Measurements from ENCODE around the gene CDC27.
"Not testable (repeated sequence)": the region's sequence is repeated elsewhere in the genome, so short reads cannot be mapped to it uniquely, and the experiment has no call there.

The CDC27 gene

GRCh38 chr17:47145351-47145750, 43.7 kb downstream of the CDC27 start:
- no peak for DNase-seq (ENCODE audit: low read depth in 3 of 3)

GRCh38 chr17:47135235-47135634, 53.9 kb downstream of the CDC27 start:
- DNase-seq (ENCODE audit: low read depth in 3 of 3), result no peak

- DNase-seq (ENCODE audit: low read depth in 3 of 3), result not testable (repeated sequence)
These were observed 54.7 kb downstream of the CDC27 start for GRCh38 chr17:47134354-47134753.

- DNase-seq (ENCODE audit: low read depth in 3 of 3), result no peak
These were observed 57.3 kb downstream of the CDC27 start for GRCh38 chr17:47131761-47132160.

- DNase-seq (ENCODE audit: low read depth in 3 of 3), result not testable (repeated sequence)
These were observed 62.3 kb downstream of the CDC27 start for GRCh38 chr17:47126835-47127234.

- not testable (repeated sequence) for DNase-seq (ENCODE audit: low read depth in 3 of 3)
These were observed 65.8 kb downstream of the CDC27 start for GRCh38 chr17:47123262-47123661.

- no peak for DNase-seq (ENCODE audit: low read depth in 3 of 3)
These were observed 68.5 kb downstream of the CDC27 start for GRCh38 chr17:47120521-47121095.

DNA sequence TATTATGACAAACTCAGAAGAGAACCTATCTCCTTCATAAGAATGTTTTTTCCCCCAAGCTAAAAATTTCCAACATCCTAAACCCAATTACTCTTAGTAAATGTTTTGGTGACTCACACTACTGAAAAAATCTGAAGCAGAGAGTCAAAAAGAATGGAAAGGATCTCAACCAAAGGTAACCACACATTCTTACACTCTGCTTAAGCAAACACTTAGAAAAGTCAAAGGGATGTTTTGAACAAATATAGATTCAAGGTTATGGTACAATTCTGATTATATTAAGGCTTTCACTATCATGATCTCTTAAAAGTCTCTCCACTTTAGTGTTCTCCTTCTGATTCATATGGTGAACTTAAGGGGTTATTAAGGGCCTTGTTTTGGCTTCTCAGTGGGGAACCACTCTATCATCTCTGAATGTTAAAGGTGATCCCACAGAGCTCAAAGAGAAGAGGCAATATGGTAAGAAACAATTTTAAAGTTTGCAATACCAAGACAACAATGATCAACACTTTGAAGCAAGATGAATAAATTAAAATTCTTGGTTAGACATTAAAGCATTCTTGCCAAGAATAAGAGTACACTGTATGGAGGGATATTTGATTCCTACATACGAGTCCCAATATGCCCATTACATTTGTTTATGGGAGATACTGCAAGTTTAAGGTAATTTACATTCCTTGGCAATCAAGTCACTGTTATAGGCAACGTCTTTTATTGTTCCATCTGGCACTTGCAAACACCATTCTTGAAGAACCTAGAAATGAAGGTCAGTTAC, 69.2 kb downstream of the CDC27 start:
- no peak for DNase-seq (ENCODE audit: low read depth in 3 of 3)

DNA sequence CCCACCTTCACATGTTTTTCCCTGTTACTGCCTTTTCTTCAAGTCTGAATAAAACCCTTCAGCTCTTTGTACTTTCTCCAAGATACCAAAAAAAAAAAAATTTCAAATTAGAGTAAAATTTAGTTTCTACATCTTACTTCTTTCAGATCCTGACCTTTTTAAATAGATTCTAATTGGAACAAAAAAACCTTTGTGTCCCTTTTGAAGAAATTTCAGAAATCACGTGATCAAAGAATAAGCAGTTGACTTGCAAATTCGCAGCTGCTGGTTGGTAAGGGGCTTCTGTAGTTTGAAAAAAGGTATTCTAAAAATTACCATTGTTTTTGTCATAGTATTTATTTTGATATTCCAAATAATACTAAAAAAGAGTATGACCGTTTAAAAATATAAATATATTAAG, 71.7 kb downstream of the CDC27 start:
- DNase-seq (ENCODE audit: low read depth in 3 of 3), result no peak

DNA sequence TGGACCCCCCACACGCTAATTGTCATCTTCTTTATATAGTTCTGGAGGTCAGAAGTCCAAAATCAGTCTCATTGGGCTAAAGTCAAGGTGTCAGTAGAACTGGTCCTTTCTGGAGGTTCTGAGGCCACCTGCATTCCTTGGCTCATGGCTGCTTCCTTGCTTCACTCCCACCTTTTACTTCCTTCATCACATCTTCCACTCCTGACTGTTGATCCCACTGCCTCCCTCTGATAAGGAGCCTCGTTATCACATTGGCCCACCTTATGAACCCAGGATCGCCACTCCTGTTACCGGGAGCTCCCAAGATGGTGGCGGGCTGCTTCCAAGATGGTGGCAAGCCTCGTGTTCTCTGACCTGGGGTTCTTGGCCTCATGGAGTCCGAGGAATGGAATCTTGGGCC, 83.0 kb downstream of the CDC27 start:
- no peak for DNase-seq (ENCODE audit: low read depth in 3 of 3)

DNA sequence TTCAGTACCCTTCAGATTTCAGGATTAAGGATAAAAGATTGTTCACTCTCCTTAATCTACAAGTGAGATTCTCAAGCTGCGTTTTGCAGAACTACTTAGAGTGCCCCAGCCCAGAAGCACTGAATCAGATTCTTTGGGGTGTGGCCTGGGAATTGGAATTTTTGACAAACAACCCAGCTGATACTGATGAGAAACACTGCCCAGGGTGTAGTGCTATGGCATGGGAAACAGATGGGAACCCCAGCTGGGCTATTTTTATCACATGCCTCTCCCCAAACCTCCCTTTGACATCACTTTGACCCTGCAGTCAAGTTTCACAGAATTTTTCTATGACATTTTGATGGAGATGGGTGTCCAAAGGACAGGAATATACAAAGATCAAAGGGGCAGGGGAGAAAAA, 83.8 kb downstream of the CDC27 start:
- DNase-seq (ENCODE audit: low read depth in 3 of 3), result not testable (repeated sequence)

GRCh38 chr17:47102914-47103313, 86.2 kb downstream of the CDC27 start:
- DNase-seq (ENCODE audit: low read depth in 3 of 3), result no peak

GRCh38 chr17:47099987-47100711, 88.9 kb downstream of the CDC27 start:
- DNase-seq (ENCODE audit: low read depth in 3 of 3), result peak; percentile 75 to 91 (median 82)

GRCh38 chr17:47099451-47099986, 89.6 kb downstream of the CDC27 start:
- no peak for DNase-seq (ENCODE audit: low read depth in 3 of 3)

DNA sequence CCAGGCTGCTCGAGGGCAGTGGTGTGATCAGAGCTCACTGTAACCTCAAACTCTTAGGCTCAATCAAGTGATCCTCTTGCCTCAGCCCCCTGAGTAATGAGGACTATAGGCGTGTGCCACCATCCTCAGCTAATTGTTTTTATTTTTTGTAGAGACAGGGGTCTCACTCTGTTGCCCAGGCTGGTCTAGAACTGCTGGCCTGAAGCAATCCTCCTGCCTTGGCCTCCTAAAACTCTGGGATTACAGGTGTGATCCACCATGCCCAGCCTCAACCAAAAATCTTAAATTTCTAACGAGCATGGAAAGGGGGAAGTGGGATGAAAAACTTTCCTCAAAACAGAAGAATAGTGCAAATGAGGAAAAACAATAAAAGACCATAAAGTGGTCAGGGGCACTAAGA, 92.8 kb downstream of the CDC27 start:
- no peak for DNase-seq (ENCODE audit: low read depth in 3 of 3)

DNA sequence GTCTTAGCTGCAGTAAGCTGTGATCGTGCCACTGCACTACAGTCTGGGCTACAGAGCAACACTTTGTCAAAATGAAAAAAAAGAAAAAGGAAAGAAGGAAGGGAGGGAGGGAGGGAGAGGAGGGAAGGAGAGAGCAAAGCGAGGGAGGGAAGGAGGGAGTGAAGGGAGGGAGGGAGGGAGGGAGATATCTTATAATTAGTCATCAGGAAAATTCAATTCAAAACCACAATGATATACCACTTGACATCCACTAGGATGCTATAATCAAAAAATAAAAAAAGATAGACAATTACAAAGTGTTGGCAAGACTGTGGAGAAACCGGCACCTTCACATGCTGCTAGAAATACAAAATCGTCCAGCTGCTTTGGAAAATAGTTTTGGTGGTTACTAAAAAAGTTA, 93.8 kb downstream of the CDC27 start:
- DNase-seq (ENCODE audit: low read depth in 3 of 3), result no peak

DNA sequence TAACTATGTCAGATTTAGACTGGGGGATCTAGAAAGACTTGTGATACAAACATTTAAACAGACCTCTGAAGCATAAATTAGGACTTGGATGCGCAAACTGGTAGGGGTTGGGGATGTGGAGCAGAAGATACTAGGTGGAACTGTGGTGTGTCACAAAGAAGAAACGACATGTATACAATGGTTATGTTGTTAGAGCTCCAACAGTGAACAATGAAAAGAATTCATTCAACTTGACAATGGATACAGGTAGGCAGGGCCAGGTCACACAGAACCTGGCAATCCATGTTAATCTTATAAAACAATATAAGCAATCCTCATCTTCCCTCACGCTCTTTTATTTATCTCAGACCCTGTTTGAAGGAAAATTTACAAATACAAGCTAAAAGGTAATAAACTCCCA, 102.0 kb downstream of the CDC27 start:
- DNase-seq (ENCODE audit: low read depth in 3 of 3), result no peak

- DNase-seq (ENCODE audit: low read depth in 3 of 3), result no peak
These were observed 103.4 kb downstream of the CDC27 start for GRCh38 chr17:47085736-47086135.

- no peak for DNase-seq (ENCODE audit: low read depth in 3 of 3)
These were observed 110.3 kb downstream of the CDC27 start for GRCh38 chr17:47078801-47079200.

DNA sequence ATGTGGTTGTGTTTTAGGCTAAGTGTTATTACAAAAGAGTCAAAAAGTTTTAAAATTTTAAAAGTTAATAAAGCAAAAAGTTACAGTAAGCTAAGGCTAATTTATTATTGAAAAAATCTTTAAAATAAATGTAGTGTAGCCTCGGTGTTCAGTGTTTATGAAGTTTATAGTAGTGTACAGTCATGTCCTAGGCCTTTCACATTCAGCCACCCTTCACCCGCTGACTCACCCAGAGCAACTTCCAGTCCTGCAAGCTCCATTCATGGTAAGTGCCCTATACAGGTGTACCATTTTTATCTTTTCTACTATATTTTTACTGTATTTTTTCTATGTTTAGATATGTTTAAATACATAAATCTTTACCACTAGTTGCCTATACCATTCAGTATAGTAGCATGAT, 111.5 kb downstream of the CDC27 start:
- no peak for DNase-seq (ENCODE audit: low read depth in 3 of 3)

GRCh38 chr17:47076171-47076570, 112.9 kb downstream of the CDC27 start:
- no peak for DNase-seq (ENCODE audit: low read depth in 3 of 3)

- DNase-seq (ENCODE audit: low read depth in 3 of 3), result not testable (repeated sequence)
These were observed 114.7 kb downstream of the CDC27 start for GRCh38 chr17:47074361-47074760.

- DNase-seq (ENCODE audit: low read depth in 3 of 3), result not testable (repeated sequence)
These were observed 115.5 kb downstream of the CDC27 start for GRCh38 chr17:47073629-47074028.
